Activated gamma-delta T cell treated with anti-CD3 and anti-CD28 coated beads, Interleukin-2, amount 50 U/mL, for 16 hours (primary cell): Measurements from ENCODE around the gene GDE1.

Source experiments
- DNase-seq: peaks from one replicate; pipeline ENCODE4 v3.0.0-alpha.2; 2020; ENCODE audit warnings: low read depth

GDE1 gene

GRCh38 chr16:19523559-19524355, 1.9 kb upstream of the GDE1 start, which contains the start of gene CCP110:
Gene CCP110 (plus strand): TSS chr16:19523942. CDS start chr16:19527882, 3,940 bp downstream.
- peak; percentile 88 for DNase-seq

- no peak for DNase-seq
Measured at GRCh38 chr16:19523184-19523558, 1.3 kb upstream of the GDE1 start.

GRCh38 chr16:19522760-19523159, 862 bp upstream of the GDE1 start:
- no peak for DNase-seq

- DNase-seq, result no peak
Measured at GRCh38 chr16:19522397-19522732, 467 bp upstream of the GDE1 start.

DNA sequence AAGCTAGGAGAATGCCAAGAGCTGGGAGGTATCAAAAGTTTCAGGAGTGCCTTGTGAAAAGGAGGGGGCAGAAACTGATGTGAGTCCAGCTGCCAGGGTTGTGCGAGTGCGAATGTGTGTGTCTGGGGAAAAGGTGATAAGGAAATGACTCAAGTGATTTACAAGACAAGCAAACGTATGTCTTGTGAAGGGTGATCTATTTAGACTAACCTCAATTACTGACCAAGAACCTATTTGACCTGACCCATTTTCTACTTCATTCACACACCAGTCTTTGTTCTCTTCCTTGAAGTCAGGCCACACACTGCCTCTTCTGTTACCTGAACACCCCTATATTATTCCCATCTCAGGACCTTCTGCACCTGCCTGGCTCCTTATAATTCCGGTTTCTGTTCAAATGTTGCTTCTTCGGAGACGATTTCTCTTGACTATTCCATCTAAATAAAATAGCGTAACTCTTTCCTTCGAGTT, 1.0 kb downstream of the GDE1 start:
- no peak for DNase-seq

DNA sequence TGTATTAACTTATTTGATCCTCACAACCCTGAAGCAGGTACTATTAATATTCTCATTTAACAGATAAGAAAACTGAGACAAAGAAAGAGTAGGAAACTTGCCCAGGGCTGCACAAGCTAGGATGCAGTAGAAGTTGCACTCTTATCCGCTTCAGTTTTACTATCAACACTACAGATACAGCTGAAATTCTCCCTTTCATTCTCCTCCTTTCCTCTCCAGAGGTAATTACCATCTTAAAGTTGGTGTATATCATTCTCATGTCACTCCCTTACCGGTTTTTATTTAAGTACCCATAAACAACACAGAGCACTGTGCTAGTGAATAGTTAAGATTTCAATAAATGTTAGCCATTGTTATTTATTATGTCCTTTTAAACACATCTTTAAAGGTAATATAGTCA, 3.5 kb downstream of the GDE1 start:
- DNase-seq, result no peak

GRCh38 chr16:19517424-19518089, 4.3 kb downstream of the GDE1 start:
- no peak for DNase-seq

GRCh38 chr16:19515757-19516156, 6.1 kb downstream of the GDE1 start:
- DNase-seq, result no peak

DNA sequence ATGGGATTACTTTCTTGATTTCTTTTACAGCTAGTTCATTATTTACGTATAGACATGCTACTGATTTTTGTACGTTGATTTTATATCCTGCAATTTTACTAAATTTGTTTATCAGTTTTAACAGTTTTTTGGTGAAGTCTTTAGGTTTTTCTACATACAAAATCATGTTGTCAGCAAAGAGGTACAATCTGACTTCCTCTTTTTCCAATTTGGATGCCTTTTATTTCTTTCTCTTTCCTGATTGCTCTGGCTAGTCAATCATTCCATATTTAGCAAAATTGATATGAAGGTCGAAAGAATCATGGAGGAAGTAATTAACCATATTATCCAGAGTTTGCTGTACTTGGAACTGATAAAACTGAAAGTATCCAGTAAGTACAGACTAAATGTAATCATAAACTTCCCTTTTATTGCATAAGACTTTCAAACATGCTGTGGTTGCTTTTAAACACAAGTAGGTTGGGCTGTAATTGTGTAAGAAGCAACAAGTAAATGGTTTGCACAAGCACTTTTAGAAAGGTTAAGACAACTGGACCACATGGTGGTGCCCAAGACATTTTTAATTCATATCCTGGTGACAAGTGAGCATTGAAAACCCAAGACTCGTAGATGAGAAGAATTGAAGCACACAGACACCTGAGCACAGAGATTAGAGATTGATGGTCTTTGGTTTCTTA, 8.4 kb downstream of the GDE1 start:
- no peak for DNase-seq

DNA sequence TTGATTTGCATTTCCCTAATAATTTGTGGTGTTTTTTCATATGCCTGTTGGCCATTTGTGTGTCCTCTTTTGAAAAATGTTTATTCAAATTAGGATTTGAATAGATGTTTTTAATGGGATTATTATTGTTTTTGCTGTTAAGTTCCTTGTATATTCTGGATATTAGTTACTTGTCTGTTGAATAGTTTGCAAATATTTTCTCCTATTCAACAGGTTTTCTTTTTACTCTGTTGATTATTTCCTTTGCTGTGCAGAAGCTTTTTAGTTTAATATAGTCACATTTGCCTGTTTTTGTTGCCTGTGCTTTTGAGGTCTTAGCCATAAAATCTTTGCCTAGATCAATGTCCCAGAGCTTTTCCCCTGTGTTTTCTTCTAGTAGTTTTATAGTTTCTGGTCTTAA, 9.6 kb downstream of the GDE1 start:
- no peak for DNase-seq

DNA sequence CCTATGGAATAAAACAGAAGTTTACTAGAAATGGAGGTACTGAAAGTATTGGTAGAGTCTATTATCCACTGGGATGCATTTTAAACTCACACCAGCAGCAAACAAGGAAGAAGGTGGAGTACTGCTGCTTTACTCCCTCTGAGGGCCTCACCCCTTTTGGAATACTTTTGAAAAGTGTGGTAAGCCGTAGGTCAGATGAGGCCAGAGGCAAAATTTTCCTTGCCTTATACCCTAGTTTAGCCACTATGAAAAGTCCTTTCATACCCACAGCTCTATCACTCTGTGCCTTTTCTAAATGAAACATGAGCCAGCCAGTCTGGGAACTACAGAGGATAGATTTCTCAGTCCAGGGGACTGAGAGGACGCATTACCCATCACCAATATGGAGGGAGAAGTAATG, 14.0 kb downstream of the GDE1 start:
- DNase-seq, result no peak

GRCh38 chr16:19506965-19507364, 14.9 kb downstream of the GDE1 start:
- DNase-seq, result no peak

- no peak for DNase-seq
Measured at GRCh38 chr16:19505600-19506303, 16.1 kb downstream of the GDE1 start.

DNA sequence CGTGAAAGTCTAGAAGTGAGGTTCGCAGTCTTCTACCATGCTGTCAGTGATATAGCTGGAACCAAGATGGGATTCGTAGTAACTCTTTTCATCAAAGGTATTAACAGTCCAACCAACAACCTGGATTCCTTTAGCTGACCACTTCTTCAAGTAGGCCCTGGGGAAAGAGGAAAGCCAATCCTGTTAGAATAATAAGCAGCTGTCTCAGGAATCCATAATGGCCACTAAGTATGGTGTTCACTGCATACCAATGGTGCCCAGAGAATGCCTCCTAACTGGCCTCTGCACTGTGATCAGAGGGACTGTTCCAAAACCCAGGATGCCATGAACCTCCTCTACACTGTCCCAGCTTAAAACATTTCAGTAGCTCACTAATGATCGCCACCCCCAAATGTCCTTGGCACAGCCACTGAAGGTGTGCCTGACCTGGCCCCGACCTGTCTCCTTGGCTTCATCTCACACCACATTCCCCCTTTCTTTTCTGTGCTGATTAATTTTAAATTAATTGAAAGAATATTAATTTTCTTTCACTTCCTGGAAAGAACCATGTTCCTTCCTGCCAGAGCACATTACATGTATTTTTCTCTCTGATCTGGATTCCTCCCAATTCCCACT, 18.3 kb downstream of the GDE1 start:
- no peak for DNase-seq

DNA sequence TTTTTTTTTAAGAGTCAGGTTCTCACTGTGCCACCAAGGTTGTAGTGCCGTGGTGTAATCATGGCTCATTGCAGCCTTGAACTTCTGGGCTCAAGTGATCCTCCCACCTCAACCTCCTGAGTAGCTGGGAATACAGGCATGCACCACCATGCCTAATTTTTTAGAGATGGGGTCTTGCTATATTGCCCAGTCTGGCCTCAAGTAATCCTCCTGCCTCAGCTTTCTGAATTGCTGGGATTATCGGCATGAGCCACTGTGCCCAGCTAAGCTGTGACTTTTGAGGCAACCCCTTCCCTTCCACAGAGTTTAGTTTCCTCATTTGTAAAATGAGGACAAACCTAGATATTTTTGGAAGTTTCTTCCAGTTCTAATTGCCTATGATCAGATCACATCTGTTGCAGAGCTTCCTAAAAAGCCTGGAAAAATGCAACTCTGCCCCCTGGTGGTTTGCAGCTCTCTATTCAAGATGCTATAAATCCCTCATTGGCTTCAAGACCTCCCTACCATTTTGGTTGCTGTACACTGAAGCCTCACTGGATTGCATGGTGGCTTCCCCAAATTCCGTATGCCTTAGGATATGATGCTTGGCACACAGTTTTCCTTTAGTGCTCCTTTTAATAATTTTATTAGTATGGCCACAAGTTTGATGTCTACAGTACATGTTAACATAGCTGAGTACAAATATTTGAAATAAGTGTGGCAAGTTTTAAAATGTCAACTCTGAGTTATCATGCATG, 19.3 kb downstream of the GDE1 start:
- DNase-seq, result peak; percentile 42

- DNase-seq, result no peak
Measured at GRCh38 chr16:19499481-19499880, 22.4 kb downstream of the GDE1 start.

DNA sequence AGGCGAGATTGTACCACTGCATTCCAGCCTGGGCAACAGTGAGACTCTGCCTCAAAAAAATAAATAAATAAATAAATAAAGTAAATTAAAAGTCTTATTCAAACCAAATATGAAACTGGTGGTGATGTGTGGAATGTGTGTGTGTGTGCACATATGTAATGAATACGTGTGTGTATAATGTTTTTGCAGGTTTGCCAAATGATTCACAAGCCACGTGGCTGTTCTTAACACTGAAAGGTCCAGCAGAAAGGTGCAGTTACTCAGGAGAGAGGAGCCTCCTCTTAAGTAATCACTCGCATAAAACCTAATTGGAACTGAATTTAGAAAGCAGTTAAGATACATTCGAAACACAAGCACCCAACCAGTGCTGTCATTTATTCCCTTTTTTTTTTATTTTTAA, 22.9 kb downstream of the GDE1 start:
- DNase-seq, result no peak

- no peak for DNase-seq
Measured at GRCh38 chr16:19497176-19497575, 24.7 kb downstream of the GDE1 start.

DNA sequence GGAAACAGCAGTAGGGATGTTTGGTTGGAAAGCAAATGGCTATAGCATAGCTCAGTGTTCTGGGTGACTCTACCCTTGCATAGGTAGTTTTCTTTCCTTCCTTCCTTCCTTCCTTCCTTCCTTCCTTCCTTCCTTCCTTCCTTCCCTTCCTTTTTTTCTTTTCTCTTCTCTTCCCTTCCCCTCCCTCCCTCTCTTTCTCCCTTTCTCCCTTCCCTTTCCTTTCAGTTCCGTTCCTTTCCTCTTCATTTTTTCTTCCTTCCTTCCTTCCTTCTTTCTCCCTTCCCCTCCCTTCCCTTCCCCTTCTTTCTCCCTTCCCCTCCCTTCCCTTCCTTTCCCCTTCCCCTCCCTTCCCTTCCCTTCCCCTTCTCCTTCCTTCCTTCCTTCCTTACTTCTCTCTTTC, 31.3 kb downstream of the GDE1 start:
- no peak for DNase-seq

DNA sequence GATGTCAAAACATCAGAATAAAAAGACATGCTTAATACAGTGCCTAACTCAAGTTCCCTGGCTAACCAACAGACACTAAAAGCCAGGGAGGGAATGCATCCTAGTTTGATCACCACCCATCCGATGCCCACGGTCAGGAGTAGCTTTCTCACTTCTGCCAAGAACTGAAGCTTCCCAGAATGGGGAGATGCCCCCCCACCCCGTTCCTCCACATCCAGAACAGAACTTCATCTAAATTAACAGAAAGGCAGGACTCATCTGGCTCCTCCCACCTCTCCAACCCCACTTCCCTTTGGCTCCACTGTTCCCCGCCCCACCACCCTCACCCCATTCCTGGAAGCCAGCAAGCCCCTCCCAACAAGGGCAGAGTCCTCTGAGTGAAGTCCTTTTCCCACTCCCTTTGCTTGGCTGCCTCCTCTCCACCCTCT, 33.7 kb downstream of the GDE1 start:
- DNase-seq, result no peak

DNA sequence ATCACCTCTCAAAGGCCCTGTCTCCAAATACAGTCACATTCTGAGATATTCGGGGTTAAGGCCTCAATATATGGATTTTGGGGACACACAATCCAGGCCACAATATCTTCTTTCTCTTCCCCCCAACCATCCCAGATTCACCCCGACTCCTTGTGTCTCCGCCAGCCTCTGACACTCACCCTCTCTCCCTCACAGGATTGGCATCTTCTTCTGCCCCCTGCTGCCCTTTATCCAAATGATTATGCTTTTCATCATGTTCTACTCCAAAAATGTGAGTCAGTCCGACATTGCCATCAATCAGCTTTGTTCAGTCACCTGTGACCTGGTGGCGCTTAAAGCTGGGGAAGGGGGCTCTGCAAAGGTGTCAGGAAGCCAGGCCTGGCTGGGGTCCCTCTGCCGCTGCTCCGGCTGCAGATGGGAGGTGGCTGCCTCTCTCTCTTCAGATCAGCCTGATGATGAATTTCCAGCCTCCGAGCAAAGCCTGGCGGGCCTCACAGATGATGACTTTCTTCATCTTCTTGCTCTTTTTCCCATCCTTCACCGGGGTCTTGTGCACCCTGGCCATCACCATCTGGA, 35.1 kb downstream of the GDE1 start:
- DNase-seq, result no peak
